Fibroblast of lung (primary cell): ENCODE measurements around the gene TSPAN11.

Experiments
- CTCF ChIP-seq, 2 donors: IDR thresholded peaks in 1 of 2; conservative IDR thresholded peaks in 1 of 2; 1 replicate in 1 of 2; 2 replicates in 1 of 2; pipeline ENCODE4 v1.5.1; 2011 to 2012; ENCODE audit warnings: low read length in 2 of 2, control low read depth in 1 of 2, inconsistent platforms in 1 of 2, low read depth in 1 of 2, mild to moderate bottlenecking in 1 of 2
- EZH2 ChIP-seq: IDR thresholded peaks from 2 replicates; pipeline ENCODE4 v1.5.1; 2012; ENCODE audit warnings: low read length, control low read depth, mild to moderate bottlenecking; ENCODE audit errors: missing control alignments

GRCh38 chr12:30910038-30910350 is 16.6 kb upstream of the TSPAN11 start:
- TF ChIP-seq CTCF (conservative IDR thresholded peaks at IDR 0.05 in 1 of 2, IDR thresholded peaks at IDR 0.05 in 1 of 2; ENCODE audit: low read depth in 1 of 2, low read length in 2 of 2) (no peak), EZH2 (no peak)
